HL-60 (cell line): ENCODE results near the gene AP3S2.

ENCODE experiments used
- POLR2AphosphoS5 ChIP-seq: IDR thresholded peaks from 2 replicates; pipeline ENCODE4 v1.6.1; 2012; ENCODE audit warnings: low read depth
- TF ChIP-seq, protein P1 (sequence below): IDR thresholded peaks from one replicate; pipeline ENCODE4 v1.5.1; 2011; ENCODE audit warnings: low read length, control low read depth, inconsistent platforms; ENCODE audit not compliant: insufficient read depth
- TF ChIP-seq, protein P2 (sequence below): IDR thresholded peaks from 2 replicates; pipeline ENCODE4 v1.6.1; 2012; ENCODE audit warnings: low read depth; ENCODE audit not compliant: insufficient replicate concordance

DNA sequence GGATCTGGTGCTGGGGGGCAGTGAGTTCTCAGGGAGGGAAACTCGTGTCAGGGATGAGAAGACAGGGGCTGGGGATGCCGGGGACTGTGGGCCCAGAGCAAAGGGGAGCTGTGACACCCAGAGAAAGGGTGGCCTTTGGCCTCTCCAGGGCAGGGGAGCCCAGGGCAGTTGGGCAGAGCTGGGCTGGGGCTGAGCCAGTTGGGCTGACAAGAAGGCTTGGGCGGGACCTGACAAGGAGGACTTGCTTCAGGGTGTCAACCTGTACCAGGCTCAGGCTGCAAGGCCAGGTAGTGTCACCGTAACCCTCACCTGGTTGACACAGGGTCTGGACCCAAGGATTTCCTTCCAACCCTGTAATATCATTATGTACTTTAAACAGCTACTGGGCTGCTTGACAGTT lies 66.0 kb downstream of the AP3S2 start:
- TF ChIP-seq POLR2AphosphoS5, result no peak
- TF ChIP-seq, protein P1, sequence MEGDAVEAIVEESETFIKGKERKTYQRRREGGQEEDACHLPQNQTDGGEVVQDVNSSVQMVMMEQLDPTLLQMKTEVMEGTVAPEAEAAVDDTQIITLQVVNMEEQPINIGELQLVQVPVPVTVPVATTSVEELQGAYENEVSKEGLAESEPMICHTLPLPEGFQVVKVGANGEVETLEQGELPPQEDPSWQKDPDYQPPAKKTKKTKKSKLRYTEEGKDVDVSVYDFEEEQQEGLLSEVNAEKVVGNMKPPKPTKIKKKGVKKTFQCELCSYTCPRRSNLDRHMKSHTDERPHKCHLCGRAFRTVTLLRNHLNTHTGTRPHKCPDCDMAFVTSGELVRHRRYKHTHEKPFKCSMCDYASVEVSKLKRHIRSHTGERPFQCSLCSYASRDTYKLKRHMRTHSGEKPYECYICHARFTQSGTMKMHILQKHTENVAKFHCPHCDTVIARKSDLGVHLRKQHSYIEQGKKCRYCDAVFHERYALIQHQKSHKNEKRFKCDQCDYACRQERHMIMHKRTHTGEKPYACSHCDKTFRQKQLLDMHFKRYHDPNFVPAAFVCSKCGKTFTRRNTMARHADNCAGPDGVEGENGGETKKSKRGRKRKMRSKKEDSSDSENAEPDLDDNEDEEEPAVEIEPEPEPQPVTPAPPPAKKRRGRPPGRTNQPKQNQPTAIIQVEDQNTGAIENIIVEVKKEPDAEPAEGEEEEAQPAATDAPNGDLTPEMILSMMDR, result no peak
- TF ChIP-seq, protein P2, sequence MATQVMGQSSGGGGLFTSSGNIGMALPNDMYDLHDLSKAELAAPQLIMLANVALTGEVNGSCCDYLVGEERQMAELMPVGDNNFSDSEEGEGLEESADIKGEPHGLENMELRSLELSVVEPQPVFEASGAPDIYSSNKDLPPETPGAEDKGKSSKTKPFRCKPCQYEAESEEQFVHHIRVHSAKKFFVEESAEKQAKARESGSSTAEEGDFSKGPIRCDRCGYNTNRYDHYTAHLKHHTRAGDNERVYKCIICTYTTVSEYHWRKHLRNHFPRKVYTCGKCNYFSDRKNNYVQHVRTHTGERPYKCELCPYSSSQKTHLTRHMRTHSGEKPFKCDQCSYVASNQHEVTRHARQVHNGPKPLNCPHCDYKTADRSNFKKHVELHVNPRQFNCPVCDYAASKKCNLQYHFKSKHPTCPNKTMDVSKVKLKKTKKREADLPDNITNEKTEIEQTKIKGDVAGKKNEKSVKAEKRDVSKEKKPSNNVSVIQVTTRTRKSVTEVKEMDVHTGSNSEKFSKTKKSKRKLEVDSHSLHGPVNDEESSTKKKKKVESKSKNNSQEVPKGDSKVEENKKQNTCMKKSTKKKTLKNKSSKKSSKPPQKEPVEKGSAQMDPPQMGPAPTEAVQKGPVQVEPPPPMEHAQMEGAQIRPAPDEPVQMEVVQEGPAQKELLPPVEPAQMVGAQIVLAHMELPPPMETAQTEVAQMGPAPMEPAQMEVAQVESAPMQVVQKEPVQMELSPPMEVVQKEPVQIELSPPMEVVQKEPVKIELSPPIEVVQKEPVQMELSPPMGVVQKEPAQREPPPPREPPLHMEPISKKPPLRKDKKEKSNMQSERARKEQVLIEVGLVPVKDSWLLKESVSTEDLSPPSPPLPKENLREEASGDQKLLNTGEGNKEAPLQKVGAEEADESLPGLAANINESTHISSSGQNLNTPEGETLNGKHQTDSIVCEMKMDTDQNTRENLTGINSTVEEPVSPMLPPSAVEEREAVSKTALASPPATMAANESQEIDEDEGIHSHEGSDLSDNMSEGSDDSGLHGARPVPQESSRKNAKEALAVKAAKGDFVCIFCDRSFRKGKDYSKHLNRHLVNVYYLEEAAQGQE, result no peak
